Measurements from ENCODE around the gene POLG2.

GRCh38 chr17:64509179-64509578 is 12.3 kb upstream of the POLG2 start:
- TF ChIP-seq CTCF (IDR thresholded peaks at IDR 0.05) (no peak), POLR2A (IDR thresholded peaks at IDR 0.05) (no peak)
